Endodermal cell (in vitro differentiated cells): ENCODE measurements around the gene THSD1. TPM values are rescaled to one million over a fixed set of nuclear protein-coding genes. Genes with fewer than 3 reads are reported as not detected.

Experiments
- DNase-seq: peaks from one replicate; pipeline ENCODE4 v3.0.0-alpha.2; 2017
- H3K27ac ChIP-seq: 2 replicates; pipeline ENCODE4 v1.5.1; 2013; ENCODE audit warnings: mild to moderate bottlenecking, low read depth, low read length, moderate library complexity
- H3K27me3 ChIP-seq: 2 replicates; pipeline ENCODE4 v1.6.1; 2013; ENCODE audit warnings: mild to moderate bottlenecking, low read length, moderate library complexity; ENCODE audit not compliant: insufficient read depth, control insufficient read depth, poor library complexity, severe bottlenecking
- H3K36me3 ChIP-seq: 2 replicates; pipeline ENCODE4 v1.7.0; 2013; ENCODE audit warnings: mild to moderate bottlenecking, low read length, moderate library complexity; ENCODE audit not compliant: control insufficient read depth, insufficient read depth
- H3K4me1 ChIP-seq: one replicate; pipeline ENCODE4 v1.7.0; 2013; ENCODE audit warnings: low read length; ENCODE audit not compliant: control insufficient read depth, insufficient read depth
- H3K4me3 ChIP-seq: 2 replicates; pipeline ENCODE4 v1.5.1; 2013; ENCODE audit warnings: mild to moderate bottlenecking, low read length, moderate library complexity
- H3K9ac ChIP-seq: 2 replicates; pipeline ENCODE4 v1.6.1; 2013; ENCODE audit warnings: mild to moderate bottlenecking, low read length, moderate library complexity; ENCODE audit not compliant: poor library complexity, severe bottlenecking; ENCODE audit errors: extremely low read depth
- H3K9me3 ChIP-seq: 2 replicates; pipeline ENCODE4 v1.6.1; 2013; ENCODE audit warnings: mild to moderate bottlenecking, low read length, moderate library complexity; ENCODE audit not compliant: control insufficient read depth
- H3K27ac Mint-ChIP-seq: 2 replicates; pipeline ENCODE4 v1.8.0; 2020; ENCODE audit warnings: mixed read lengths
- H3K27me3 Mint-ChIP-seq: 2 replicates; pipeline ENCODE4 v1.8.0; 2021; ENCODE audit warnings: mild to moderate bottlenecking, mixed read lengths; ENCODE audit not compliant: insufficient read depth
- H3K36me3 Mint-ChIP-seq: 2 replicates; pipeline ENCODE4 v1.8.0; 2020; ENCODE audit warnings: low read depth, mixed read lengths
- H3K4me1 Mint-ChIP-seq: 2 replicates; pipeline ENCODE4 v1.8.0; 2020; ENCODE audit warnings: mixed read lengths
- H3K4me3 Mint-ChIP-seq: 2 replicates; pipeline ENCODE4 v1.8.0; 2020; ENCODE audit warnings: mild to moderate bottlenecking, moderate library complexity, mixed read lengths
- H3K9me3 Mint-ChIP-seq: 2 replicates; pipeline ENCODE4 v1.8.0; 2020; ENCODE audit warnings: mild to moderate bottlenecking, mixed read lengths
- CTCF ChIP-seq: fragments of 200-600 bp; sonication (generic); conservative IDR thresholded peaks from 2 replicates; pipeline ENCODE4 v1.5.0; 2021; ENCODE audit warnings: antibody characterized with exemption, mild to moderate bottlenecking
- WGBS, 2 experiments: methylation state at CpG; one replicate each; pipeline versions ENCODE4 v1.1.5 to v1.1.7; 2013; ENCODE audit warnings: missing lambda C conversion rate in 2 of 2, mixed read lengths in 1 of 2; ENCODE audit not compliant: insufficient coverage in 1 of 2, insufficient read length in 1 of 2; 5-methylcytosine and 5-hydroxymethylcytosine counted together
- total RNA-seq, 2 donors: library from RNA; stranded (reverse); fragmentation: NEBNext Ultra II Directional in 1 of 2; extraction: Animal tissue kit (Norgen Biotek cat#: 25700) in 1 of 2; gene quantifications; 2 replicates in 1 of 2; 3 replicates in 1 of 2; pipeline ENCODE4 v1.2.1, GENCODE V29; 2021

THSD1 gene
- total RNA-seq, 2 donors from 2014 or later: 0.48 to 0.73 TPM

GRCh38 chr13:52393572-52394357 lies 12.2 kb downstream of the THSD1 start:
- Mint-ChIP-seq H3K9me3 (no peaks in the 10 kb centered on the region), H3K27ac (no peak overlapping the region), H3K27me3 (peaks cover 5% of the 10 kb centered on the region), H3K4me1 (no peaks in the 10 kb centered on the region), H3K36me3 (no peaks in the 10 kb centered on the region), H3K4me3 (no peak overlapping the region)
- TF ChIP-seq CTCF: no peak
- WGBS, 2 experiments: 78 to 93% methylated on average over 5 to 8 of the region's 8 CpGs
- no peaks in the 10 kb centered on the region for H3K4me1 ChIP-seq
- no peak overlapping the region for H3K27ac ChIP-seq
- no peaks in the 10 kb centered on the region for H3K27me3 ChIP-seq
- H3K9ac ChIP-seq: no peak overlapping the region
- H3K36me3 ChIP-seq: no peaks in the 10 kb centered on the region
- no peaks in the 10 kb centered on the region for H3K9me3 ChIP-seq
- H3K4me3 ChIP-seq: no peak overlapping the region
- DNase-seq: no peak

- TF ChIP-seq CTCF: no peak
- Mint-ChIP-seq H3K4me1 (peaks cover 12% of the 10 kb centered on the region), H3K9me3 (no peaks in the 10 kb centered on the region), H3K4me3 (no peak overlapping the region), H3K27ac (no peak overlapping the region), H3K36me3 (no peaks in the 10 kb centered on the region), H3K27me3 (peaks cover 3% of the 10 kb centered on the region)
- Histone ChIP-seq H3K9me3 (no peaks in the 10 kb centered on the region), H3K4me1 (peaks cover 14% of the 10 kb centered on the region), H3K9ac (no peak overlapping the region), H3K27ac (no peak overlapping the region), H3K27me3 (no peaks in the 10 kb centered on the region), H3K4me3 (no peak overlapping the region), H3K36me3 (no peaks in the 10 kb centered on the region)
- no peak for DNase-seq
Observed at GRCh38 chr13:52387721-52388120, 18.3 kb downstream of the THSD1 start.

GRCh38 chr13:52385870-52386269 lies 20.1 kb downstream of the THSD1 start:
- H3K4me3 Mint-ChIP-seq: no peak overlapping the region
- DNase-seq: no peak
- WGBS, 2 experiments: 88% methylated on average over 4 of the region's 4 CpGs; no CpG with 5 or more reads in 1 of the 2 experiments
- H3K4me3 ChIP-seq: no peak overlapping the region
- no peak overlapping the region for H3K27ac Mint-ChIP-seq
- peaks cover 12% of the 10 kb centered on the region for H3K4me1 Mint-ChIP-seq
- no peak for TF ChIP-seq CTCF
- no peak overlapping the region for H3K27ac ChIP-seq
- no peak overlapping the region for H3K9ac ChIP-seq
- H3K4me1 ChIP-seq: peaks cover 14% of the 10 kb centered on the region
- H3K27me3 ChIP-seq: peaks cover 3% of the 10 kb centered on the region
- H3K36me3 Mint-ChIP-seq: no peaks in the 10 kb centered on the region
- no peaks in the 10 kb centered on the region for H3K9me3 Mint-ChIP-seq
- H3K36me3 ChIP-seq: no peaks in the 10 kb centered on the region
- peaks cover 3% of the 10 kb centered on the region for H3K27me3 Mint-ChIP-seq
- no peaks in the 10 kb centered on the region for H3K9me3 ChIP-seq
